Medulla oblongata (tissue), 1 donor: ENCODE data around the gene ZFHX2.
A peak's percentile ranks its signal among the peaks of the same experiment; 100 is the strongest.

ENCODE experiments used
- DNase-seq: peaks from one replicate; pipeline ENCODE4 v3.0.0-alpha.2; 2015; ENCODE audit errors: extremely low spot score

Gene ZFHX2

GRCh38 chr14:23559926-23560520 is 8.5 kb upstream of the ZFHX2 start:
- DNase-seq = no peak

GRCh38 chr14:23559010-23559925 is 7.7 kb upstream of the ZFHX2 start:
- peak; percentile 60 for DNase-seq

- no peak for DNase-seq
These were observed 6.9 kb upstream of the ZFHX2 start for GRCh38 chr14:23558346-23559009.

- no peak for DNase-seq
These were observed 6.4 kb upstream of the ZFHX2 start for GRCh38 chr14:23557946-23558345.

- DNase-seq = no peak
These were observed 6.0 kb upstream of the ZFHX2 start for GRCh38 chr14:23557521-23557920.

- DNase-seq = no peak
These were observed 5.3 kb upstream of the ZFHX2 start for GRCh38 chr14:23556700-23557440.

- DNase-seq = peak; percentile 96
These were observed 4.5 kb upstream of the ZFHX2 start, which contains the start of gene THTPA for GRCh38 chr14:23555882-23556699. Gene THTPA (plus strand): TSS chr14:23556271. CDS start chr14:23556758, 487 bp downstream.

- DNase-seq = no peak
These were observed 3.9 kb upstream of the ZFHX2 start for GRCh38 chr14:23555533-23555881.

- no peak for DNase-seq
These were observed 726 bp downstream of the ZFHX2 start for GRCh38 chr14:23550812-23551265.

- no peak for DNase-seq
These were observed 1.3 kb downstream of the ZFHX2 start for GRCh38 chr14:23550131-23550811.

GRCh38 chr14:23548351-23549318 is 2.9 kb downstream of the ZFHX2 start:
- no peak for DNase-seq

- no peak for DNase-seq
These were observed 3.6 kb downstream of the ZFHX2 start for GRCh38 chr14:23547924-23548323.

GRCh38 chr14:23546450-23547035 is 5.0 kb downstream of the ZFHX2 start:
- DNase-seq = no peak

- no peak for DNase-seq
These were observed 5.7 kb downstream of the ZFHX2 start for GRCh38 chr14:23545740-23546365.

GRCh38 chr14:23544511-23545447 is 6.8 kb downstream of the ZFHX2 start:
- peak; percentile 54 for DNase-seq

- DNase-seq = no peak
These were observed 8.2 kb downstream of the ZFHX2 start for GRCh38 chr14:23543403-23543802.

- no peak for DNase-seq
These were observed 9.3 kb downstream of the ZFHX2 start for GRCh38 chr14:23542261-23542660.
